ES-I3 (cell line): ENCODE results near the gene RARG.
A peak's percentile ranks its signal among the peaks of the same experiment; 100 is the strongest.

Experiments used
- H3K36me3 ChIP-seq: 2 replicates; pipeline ENCODE4 v1.6.1; 2013; ENCODE audit warnings: mild to moderate bottlenecking, low read length, control low read depth, moderate library complexity; ENCODE audit not compliant: insufficient read depth
- H3K4me1 ChIP-seq: 2 replicates; pipeline ENCODE4 v1.6.1; 2013; ENCODE audit warnings: mild to moderate bottlenecking, control low read depth, low read length; ENCODE audit not compliant: insufficient read depth
- H3K9ac ChIP-seq: 2 replicates; pipeline ENCODE4 v1.6.1; 2013; ENCODE audit warnings: low read depth, mild to moderate bottlenecking, low read length, moderate library complexity
- H3K9me3 ChIP-seq: 2 replicates; pipeline ENCODE4 v1.6.1; 2013; ENCODE audit warnings: mild to moderate bottlenecking, low read length, moderate library complexity; ENCODE audit not compliant: control insufficient read depth, insufficient read depth

Gene RARG

GRCh38 chr12:53234271-53234914 is 2.4 kb upstream of the RARG start:
- Histone ChIP-seq H3K36me3 (no peaks in the 10 kb centered on the region), H3K9me3 (no peaks in the 10 kb centered on the region), H3K9ac (no peak overlapping the region; the same call in 1 of the 2 replicates), H3K4me1 (peaks cover 24% of the 10 kb centered on the region)

GRCh38 chr12:53233671-53234121 is 1.7 kb upstream of the RARG start:
- no peak overlapping the region; the same call in 1 of the 2 replicates for H3K9ac ChIP-seq
- no peaks in the 10 kb centered on the region for H3K36me3 ChIP-seq
- no peaks in the 10 kb centered on the region for H3K9me3 ChIP-seq
- peaks cover 24% of the 10 kb centered on the region for H3K4me1 ChIP-seq

GRCh38 chr12:53232646-53233461 is 845 bp upstream of the RARG start:
- peak overlapping the region; percentile 48; the same call in 1 of the 2 replicates for H3K9ac ChIP-seq
- H3K36me3 ChIP-seq: no peaks in the 10 kb centered on the region
- H3K4me1 ChIP-seq: peaks cover 24% of the 10 kb centered on the region
- H3K9me3 ChIP-seq: no peaks in the 10 kb centered on the region

GRCh38 chr12:53231671-53231920 is 413 bp downstream of the RARG start:
- Histone ChIP-seq H3K9me3 (no peaks in the 10 kb centered on the region), H3K9ac (peak overlapping the region; percentile 52), H3K4me1 (peaks cover 24% of the 10 kb centered on the region), H3K36me3 (no peaks in the 10 kb centered on the region)

GRCh38 chr12:53230108-53230845 is 1.7 kb downstream of the RARG start:
- no peaks in the 10 kb centered on the region for H3K36me3 ChIP-seq
- H3K9me3 ChIP-seq: no peaks in the 10 kb centered on the region
- peaks cover 23% of the 10 kb centered on the region for H3K4me1 ChIP-seq
- H3K9ac ChIP-seq: no peak overlapping the region

GRCh38 chr12:53229454-53229853 is 2.6 kb downstream of the RARG start:
- no peak overlapping the region for H3K9ac ChIP-seq
- no peaks in the 10 kb centered on the region for H3K9me3 ChIP-seq
- H3K36me3 ChIP-seq: no peaks in the 10 kb centered on the region
- peaks cover 21% of the 10 kb centered on the region for H3K4me1 ChIP-seq

- Histone ChIP-seq H3K4me1 (peaks cover 26% of the 10 kb centered on the region), H3K36me3 (no peaks in the 10 kb centered on the region), H3K9me3 (no peaks in the 10 kb centered on the region), H3K9ac (no peak overlapping the region)
These were observed 4.2 kb downstream of the RARG start for GRCh38 chr12:53227836-53228235.

GRCh38 chr12:53227341-53227740 is 4.7 kb downstream of the RARG start:
- Histone ChIP-seq H3K4me1 (peaks cover 31% of the 10 kb centered on the region), H3K9me3 (no peaks in the 10 kb centered on the region), H3K9ac (no peak overlapping the region), H3K36me3 (no peaks in the 10 kb centered on the region)

GRCh38 chr12:53226815-53227214 is 5.2 kb downstream of the RARG start:
- Histone ChIP-seq H3K9me3 (no peaks in the 10 kb centered on the region), H3K9ac (no peak overlapping the region), H3K36me3 (no peaks in the 10 kb centered on the region), H3K4me1 (peaks cover 34% of the 10 kb centered on the region)

GRCh38 chr12:53225635-53226424 is 6.2 kb downstream of the RARG start:
- Histone ChIP-seq H3K4me1 (peaks cover 34% of the 10 kb centered on the region), H3K9me3 (no peaks in the 10 kb centered on the region), H3K9ac (no peak overlapping the region), H3K36me3 (no peaks in the 10 kb centered on the region)

- Histone ChIP-seq H3K4me1 (peaks cover 34% of the 10 kb centered on the region), H3K9ac (no peak overlapping the region), H3K36me3 (no peaks in the 10 kb centered on the region)
These were observed 6.9 kb downstream of the RARG start for GRCh38 chr12:53224897-53225634.

GRCh38 chr12:53224061-53224896 is 7.7 kb downstream of the RARG start:
- Histone ChIP-seq H3K4me1 (peaks cover 34% of the 10 kb centered on the region), H3K9ac (no peak overlapping the region), H3K9me3 (no peaks in the 10 kb centered on the region), H3K36me3 (no peaks in the 10 kb centered on the region)

More at GRCh38 chr12:53224897-53225634, 6.9 kb downstream of the RARG start:
- H3K9me3 ChIP-seq: no peaks in the 10 kb centered on the region
